OCI-LY3 (cell line): ENCODE measurements around the gene MGAT5B.

Experiments
- H2AFZ ChIP-seq: fragments of 200-600, 300-600 bp; shearing (Covaris generic); 2 replicates; pipeline ENCODE4 v1.6.0; 2014; ENCODE audit warnings: antibody characterized with exemption, low read depth, low read length
- H3K27ac ChIP-seq: fragments of 200-600, 300-600 bp; sonication (generic); 2 replicates; pipeline ENCODE4 v1.5.1; 2014; ENCODE audit warnings: mild to moderate bottlenecking, low read length, moderate library complexity, mixed read lengths
- H3K27me3 ChIP-seq: fragments of 200-600, 300-600 bp; sonication (generic); 2 replicates; pipeline ENCODE4 v1.6.1; 2014; ENCODE audit warnings: low read depth, low read length, mixed read lengths
- H3K36me3 ChIP-seq: fragments of 200-600, 300-600 bp; sonication (generic); replicated peaks from 2 replicates; pipeline ENCODE3; 2014; ENCODE audit warnings: low read depth, low read length, mixed read lengths
- H3K4me1 ChIP-seq: fragments of 300-600, 200-600 bp; sonication (generic); 2 replicates; pipeline ENCODE4 v1.6.1; 2014; ENCODE audit warnings: low read length, mixed read lengths
- H3K4me2 ChIP-seq: fragments of 200-600, 300-600 bp; sonication (generic); 2 replicates; pipeline ENCODE4 v1.6.1; 2014; ENCODE audit warnings: low read length, mixed read lengths
- H3K4me3 ChIP-seq: fragments of 300-600, 200-600 bp; sonication (generic); 2 replicates; pipeline ENCODE4 v1.5.1; 2014; ENCODE audit warnings: antibody characterized with exemption, mild to moderate bottlenecking, low read length, moderate library complexity
- H3K79me2 ChIP-seq: fragments of 300-600, 200-600 bp; shearing (Covaris generic); 2 replicates; pipeline ENCODE4 v1.6.1; 2014; ENCODE audit warnings: mild to moderate bottlenecking, low read length, mixed read lengths
- H3K9ac ChIP-seq: fragments of 300-600, 200-600 bp; shearing (Covaris generic); 2 replicates; pipeline ENCODE4 v1.6.0; 2014; ENCODE audit warnings: mild to moderate bottlenecking, low read length, moderate library complexity
- H3K9me3 ChIP-seq: fragments of 200-600, 300-600 bp; shearing (Covaris generic); 2 replicates; pipeline ENCODE4 v1.6.1; 2014; ENCODE audit warnings: low read length, mixed read lengths; ENCODE audit not compliant: insufficient read depth
- H4K20me1 ChIP-seq: fragments of 200-600, 300-600 bp; sonication (generic); 2 replicates; pipeline ENCODE4 v1.6.1; 2016; ENCODE audit warnings: low read length, mixed read lengths; ENCODE audit not compliant: insufficient read depth
- EZH2phosphoT487 ChIP-seq: fragments of 200-600 bp; shearing (Covaris generic); IDR thresholded peaks from 2 replicates; pipeline ENCODE4 v1.6.1; 2018; ENCODE audit warnings: antibody characterized with exemption, mixed run types, low read depth
- TF ChIP-seq, protein P1 (sequence below): fragments of 200-600, 300-600 bp; sonication (generic); IDR thresholded peaks from 2 replicates; pipeline ENCODE4 v1.5.1; 2014; ENCODE audit warnings: antibody characterized with exemption, low read length, low read depth

Gene MGAT5B

DNA sequence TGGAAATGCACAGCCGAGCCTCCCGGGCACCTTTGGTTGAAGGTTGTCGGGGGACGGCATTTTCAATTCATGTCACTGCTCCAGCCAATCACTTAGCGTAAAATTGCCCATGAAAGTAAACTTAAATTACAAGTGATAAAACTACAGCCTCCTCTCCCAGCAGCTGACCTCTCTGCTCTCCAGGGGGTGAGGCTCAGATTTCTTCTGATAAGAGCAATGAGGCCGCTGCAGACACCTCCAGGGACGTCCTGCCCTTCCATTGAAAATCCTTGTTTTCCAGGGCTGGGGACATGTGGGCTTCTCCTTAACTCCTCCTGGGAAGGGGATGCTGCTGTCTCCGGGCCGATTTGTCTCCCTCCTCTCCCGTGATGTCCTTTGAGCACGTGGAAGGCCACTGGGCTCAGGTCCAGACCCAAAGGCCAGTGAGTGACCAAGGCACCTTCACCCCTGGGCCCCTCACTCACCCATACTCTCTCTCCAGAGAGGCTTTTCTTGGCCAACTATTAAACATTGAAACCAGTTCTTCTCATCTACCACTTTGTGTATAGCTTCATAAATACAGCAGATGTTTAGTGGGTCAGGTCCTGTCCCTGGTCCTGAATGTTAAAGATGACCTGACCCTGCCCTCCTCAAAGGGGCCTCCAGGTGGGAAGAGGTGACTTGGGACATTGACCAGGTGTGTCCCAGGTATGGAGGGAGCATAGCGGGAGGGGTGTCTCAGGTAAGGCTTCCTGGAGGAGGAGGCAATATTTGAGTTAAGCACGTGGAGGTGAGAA, 52.3 kb downstream of the MGAT5B start:
- no peak overlapping the region for H3K4me3 ChIP-seq
- no peak overlapping the region for H3K4me2 ChIP-seq
- no peaks in the 10 kb centered on the region for H3K79me2 ChIP-seq
- H3K27ac ChIP-seq: no peak overlapping the region
- no peak overlapping the region for H3K9ac ChIP-seq
- H2AFZ ChIP-seq: no peak overlapping the region
- H3K27me3 ChIP-seq: peaks cover 36% of the 10 kb centered on the region
- no peaks in the 10 kb centered on the region for H4K20me1 ChIP-seq
- no peaks in the 10 kb centered on the region for H3K36me3 ChIP-seq
- no peak for TF ChIP-seq EZH2phosphoT487
- TF ChIP-seq, protein P1, sequence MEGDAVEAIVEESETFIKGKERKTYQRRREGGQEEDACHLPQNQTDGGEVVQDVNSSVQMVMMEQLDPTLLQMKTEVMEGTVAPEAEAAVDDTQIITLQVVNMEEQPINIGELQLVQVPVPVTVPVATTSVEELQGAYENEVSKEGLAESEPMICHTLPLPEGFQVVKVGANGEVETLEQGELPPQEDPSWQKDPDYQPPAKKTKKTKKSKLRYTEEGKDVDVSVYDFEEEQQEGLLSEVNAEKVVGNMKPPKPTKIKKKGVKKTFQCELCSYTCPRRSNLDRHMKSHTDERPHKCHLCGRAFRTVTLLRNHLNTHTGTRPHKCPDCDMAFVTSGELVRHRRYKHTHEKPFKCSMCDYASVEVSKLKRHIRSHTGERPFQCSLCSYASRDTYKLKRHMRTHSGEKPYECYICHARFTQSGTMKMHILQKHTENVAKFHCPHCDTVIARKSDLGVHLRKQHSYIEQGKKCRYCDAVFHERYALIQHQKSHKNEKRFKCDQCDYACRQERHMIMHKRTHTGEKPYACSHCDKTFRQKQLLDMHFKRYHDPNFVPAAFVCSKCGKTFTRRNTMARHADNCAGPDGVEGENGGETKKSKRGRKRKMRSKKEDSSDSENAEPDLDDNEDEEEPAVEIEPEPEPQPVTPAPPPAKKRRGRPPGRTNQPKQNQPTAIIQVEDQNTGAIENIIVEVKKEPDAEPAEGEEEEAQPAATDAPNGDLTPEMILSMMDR: no peak
- no peaks in the 10 kb centered on the region for H3K9me3 ChIP-seq
- H3K4me1 ChIP-seq: no peaks in the 10 kb centered on the region

DNA sequence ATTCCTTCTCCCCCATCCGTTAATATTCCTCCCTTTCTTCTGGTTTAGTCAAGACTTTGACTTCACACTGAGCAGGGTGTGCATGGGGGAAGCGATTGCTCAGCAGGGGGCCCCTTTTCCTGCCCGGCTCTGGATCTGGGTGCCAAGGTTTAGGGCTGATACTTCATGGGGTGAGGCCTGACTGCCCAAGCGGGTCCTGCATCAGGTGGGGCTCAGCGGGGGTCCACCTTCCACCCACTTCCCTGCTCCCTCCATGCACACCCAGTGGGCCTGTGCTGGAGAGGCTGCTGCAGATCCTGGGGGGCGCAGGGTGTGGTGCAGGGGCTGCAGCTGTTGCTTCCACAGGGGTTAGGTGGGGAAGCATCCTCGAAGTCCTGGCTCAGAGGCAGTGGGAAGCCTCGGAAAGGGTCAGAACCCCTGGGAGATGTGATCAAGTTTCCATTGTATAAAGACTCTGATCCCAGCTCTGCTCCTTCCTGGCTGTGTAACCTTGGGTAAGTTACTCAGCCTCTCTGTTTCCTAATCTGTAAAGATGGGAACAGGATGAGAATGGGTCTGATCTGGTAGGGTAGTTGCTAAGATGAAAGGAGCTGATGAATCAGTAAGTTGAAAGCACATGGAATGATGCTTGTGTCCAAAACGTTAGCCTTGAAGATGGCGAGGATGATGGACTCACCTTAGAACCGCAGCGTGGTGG, 53.3 kb downstream of the MGAT5B start:
- H2AFZ ChIP-seq: no peak overlapping the region
- H4K20me1 ChIP-seq: no peaks in the 10 kb centered on the region
- no peaks in the 10 kb centered on the region for H3K4me1 ChIP-seq
- H3K36me3 ChIP-seq: no peaks in the 10 kb centered on the region
- no peak overlapping the region for H3K4me2 ChIP-seq
- H3K9ac ChIP-seq: no peak overlapping the region
- no peak overlapping the region for H3K4me3 ChIP-seq
- H3K27me3 ChIP-seq: peaks cover 36% of the 10 kb centered on the region
- H3K27ac ChIP-seq: no peak overlapping the region
- H3K9me3 ChIP-seq: no peaks in the 10 kb centered on the region
- TF ChIP-seq, protein P1: no peak
- no peak for TF ChIP-seq EZH2phosphoT487
- no peaks in the 10 kb centered on the region for H3K79me2 ChIP-seq

DNA sequence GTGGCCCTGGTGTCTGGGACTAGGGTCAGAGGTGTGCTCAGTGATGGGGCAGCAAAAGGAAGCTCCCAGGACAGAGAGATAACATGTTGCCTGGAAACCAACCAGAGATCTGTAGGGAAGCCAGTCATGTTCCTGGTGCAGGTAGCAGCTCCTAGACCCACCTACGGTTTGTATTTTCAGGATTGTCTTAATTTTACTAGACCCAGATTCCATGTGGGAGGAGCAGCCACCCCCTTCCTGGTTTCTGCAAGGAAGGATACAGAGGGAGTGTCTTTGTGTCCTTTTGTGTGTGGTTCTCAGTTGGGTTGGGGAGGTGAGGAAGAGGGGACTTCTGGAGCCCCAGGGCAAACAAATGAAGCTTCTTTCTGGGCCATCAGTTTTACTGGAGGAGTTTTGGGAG, 53.9 kb downstream of the MGAT5B start:
- Histone ChIP-seq H3K9me3 (no peaks in the 10 kb centered on the region), H4K20me1 (no peaks in the 10 kb centered on the region), H3K79me2 (no peaks in the 10 kb centered on the region), H3K27ac (no peak overlapping the region), H3K27me3 (peaks cover 36% of the 10 kb centered on the region), H3K4me2 (no peak overlapping the region), H3K36me3 (no peaks in the 10 kb centered on the region), H3K4me1 (no peaks in the 10 kb centered on the region), H2AFZ (no peak overlapping the region), H3K4me3 (no peak overlapping the region), H3K9ac (no peak overlapping the region)
- TF ChIP-seq EZH2phosphoT487: no peak
- TF ChIP-seq, protein P1: no peak

DNA sequence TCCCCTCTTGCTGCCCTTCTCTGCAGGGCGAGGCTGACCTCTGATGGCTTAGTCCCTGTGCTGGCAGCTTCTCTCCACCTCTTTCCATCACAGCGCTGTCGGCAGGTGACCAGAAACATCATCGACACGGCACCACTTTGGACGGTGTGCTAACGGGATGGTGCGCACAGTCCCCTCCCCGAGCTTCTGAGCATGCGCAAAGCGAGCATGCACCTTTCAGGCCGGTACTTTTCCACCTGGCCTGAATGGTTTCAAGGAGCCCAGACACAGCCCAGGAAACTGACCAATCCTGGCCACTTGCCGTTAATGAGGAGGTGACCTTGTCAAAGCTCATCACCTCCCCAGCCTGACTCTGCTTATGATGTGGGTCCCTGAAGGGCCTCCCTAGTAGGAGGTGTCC, 54.8 kb downstream of the MGAT5B start:
- TF ChIP-seq, protein P1: no peak
- TF ChIP-seq EZH2phosphoT487: no peak
- Histone ChIP-seq H3K36me3 (no peaks in the 10 kb centered on the region), H4K20me1 (no peaks in the 10 kb centered on the region), H3K9me3 (no peaks in the 10 kb centered on the region), H3K27ac (no peak overlapping the region), H2AFZ (no peak overlapping the region), H3K9ac (no peak overlapping the region), H3K4me2 (no peak overlapping the region), H3K27me3 (peaks cover 36% of the 10 kb centered on the region), H3K79me2 (no peaks in the 10 kb centered on the region), H3K4me1 (no peaks in the 10 kb centered on the region), H3K4me3 (no peak overlapping the region)
